Suprapubic skin (tissue), 3 donors: ENCODE results near the gene ATP6V0D1.

ENCODE experiments used
- EP300 ChIP-seq: sonication (generic); formaldehyde crosslinking; IDR thresholded peaks from one replicate; pipeline ENCODE4 v1.6.1; 2017; ENCODE audit warnings: antibody characterized with exemption
- POLR2A ChIP-seq, 2 donors: fragments of 450-650 bp; IDR thresholded peaks; one replicate each; pipeline ENCODE4 v1.6.1; 2017; ENCODE audit warnings: antibody characterized with exemption in 2 of 2, mild to moderate bottlenecking in 2 of 2, moderate library complexity in 2 of 2
- TF ChIP-seq, protein P1 (sequence below), 2 donors: fragments of 200-600 bp in 1 of 2; fragments of 450-650 bp in 1 of 2; sonication (generic) in 1 of 2; IDR thresholded peaks; one replicate each; pipeline ENCODE4 v1.5.1; 2016 to 2019; ENCODE audit warnings: antibody characterized with exemption in 2 of 2, mild to moderate bottlenecking in 1 of 2, moderate library complexity in 1 of 2

- TF ChIP-seq POLR2A (IDR thresholded peaks at IDR 0.05) (no peak), EP300 (no peak)
- TF ChIP-seq, protein P1, sequence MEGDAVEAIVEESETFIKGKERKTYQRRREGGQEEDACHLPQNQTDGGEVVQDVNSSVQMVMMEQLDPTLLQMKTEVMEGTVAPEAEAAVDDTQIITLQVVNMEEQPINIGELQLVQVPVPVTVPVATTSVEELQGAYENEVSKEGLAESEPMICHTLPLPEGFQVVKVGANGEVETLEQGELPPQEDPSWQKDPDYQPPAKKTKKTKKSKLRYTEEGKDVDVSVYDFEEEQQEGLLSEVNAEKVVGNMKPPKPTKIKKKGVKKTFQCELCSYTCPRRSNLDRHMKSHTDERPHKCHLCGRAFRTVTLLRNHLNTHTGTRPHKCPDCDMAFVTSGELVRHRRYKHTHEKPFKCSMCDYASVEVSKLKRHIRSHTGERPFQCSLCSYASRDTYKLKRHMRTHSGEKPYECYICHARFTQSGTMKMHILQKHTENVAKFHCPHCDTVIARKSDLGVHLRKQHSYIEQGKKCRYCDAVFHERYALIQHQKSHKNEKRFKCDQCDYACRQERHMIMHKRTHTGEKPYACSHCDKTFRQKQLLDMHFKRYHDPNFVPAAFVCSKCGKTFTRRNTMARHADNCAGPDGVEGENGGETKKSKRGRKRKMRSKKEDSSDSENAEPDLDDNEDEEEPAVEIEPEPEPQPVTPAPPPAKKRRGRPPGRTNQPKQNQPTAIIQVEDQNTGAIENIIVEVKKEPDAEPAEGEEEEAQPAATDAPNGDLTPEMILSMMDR (IDR thresholded peaks at IDR 0.05): no peak
Observed at GRCh38 chr16:67400901-67401300, 80.1 kb downstream of the ATP6V0D1 start.
